Measurements from ENCODE around the gene TRPV3. TPM values are rescaled to one million over a fixed set of nuclear protein-coding genes. Genes with fewer than 3 reads are reported as not detected.
"Not testable (repeated sequence)": the region's sequence is repeated elsewhere in the genome, so short reads cannot be mapped to it uniquely, and the experiment has no call there.

TRPV3 gene
- total and polyA plus RNA-seq, 2 donors (not counting 1 experiment from before 2014, with no cell fraction given), result 1.6 to 18.2 TPM

DNA sequence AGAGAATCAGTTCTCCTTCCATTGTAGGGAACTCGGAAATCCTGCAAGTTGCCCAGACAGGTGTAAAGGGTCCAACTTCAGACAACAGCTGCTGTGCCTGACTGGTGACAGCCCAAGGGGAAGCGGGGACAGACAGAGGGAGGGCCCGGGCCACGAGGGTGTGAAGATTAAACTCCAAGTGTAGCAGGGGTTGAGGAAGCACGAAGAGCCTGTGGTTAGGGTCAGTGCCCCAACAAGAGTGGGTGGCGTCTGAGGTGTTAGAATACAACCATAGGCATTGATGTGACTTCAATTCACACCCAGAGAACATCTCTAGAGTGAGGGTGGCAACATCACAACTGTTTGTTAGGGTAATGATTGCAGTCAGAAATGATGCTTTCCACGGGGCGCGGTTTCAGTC is 42.7 kb downstream of the TRPV3 start:
- Mint-ChIP-seq H3K4me1 (no peaks in the 10 kb centered on the region), H3K4me3 (no peak overlapping the region), H3K27me3 (no peaks in the 10 kb centered on the region), H3K9me3 (ENCODE audit: insufficient read depth) (no peaks in the 10 kb centered on the region), H3K27ac (no peak overlapping the region)
- intact Hi-C loops (cut with micrococcal nuclease), result no loop called here
- 72% methylated on average over 7 of the region's 9 CpGs for WGBS (ENCODE audit: insufficient coverage)
- Histone ChIP-seq H3K27me3 (replicated peaks in 1 of 4; ENCODE audit: control extremely low read depth in 1 of 4, control insufficient read depth in 3 of 4, insufficient read depth in 4 of 4, low read length in 3 of 4) (no peaks in the 10 kb centered on the region), H3K9me3 (ENCODE audit: control extremely low read depth in 1 of 3, control insufficient read depth in 2 of 3, insufficient read depth in 1 of 3, low read length in 2 of 3) (no peaks in the 10 kb centered on the region), H3K27ac (ENCODE audit: low read length in 2 of 2) (no peak overlapping the region), H4K20me1 (ENCODE audit: control insufficient read depth, insufficient read depth, low read length, poor library complexity, severe bottlenecking) (no peaks in the 10 kb centered on the region), H3K79me2 (ENCODE audit: control insufficient read depth, insufficient read depth, low read length) (no peaks in the 10 kb centered on the region), H3K4me2 (replicated peaks; ENCODE audit: low read depth, low read length, poor library complexity, severe bottlenecking) (no peak overlapping the region), H3K36me3 (replicated peaks in 1 of 2; ENCODE audit: control extremely low read depth in 1 of 2, control insufficient read depth in 1 of 2, extremely low read depth in 1 of 2, insufficient read depth in 2 of 2, low read length in 1 of 2) (no peaks in the 10 kb centered on the region), H3K9ac (ENCODE audit: low read length) (no peak overlapping the region), H2AFZ (ENCODE audit: insufficient read depth, low read depth, low read length, poor library complexity, severe bottlenecking) (no peak overlapping the region), H3K4me3 (ENCODE audit: control extremely low read depth in 1 of 5, extremely low read depth in 1 of 5, insufficient read depth in 1 of 5, low read depth in 2 of 5, low read length in 4 of 5) (no peak overlapping the region), H3K4me1 (ENCODE audit: control insufficient read depth in 2 of 2, insufficient read depth in 2 of 2, low read length in 2 of 2) (no peaks in the 10 kb centered on the region)
- POLR2A ChIA-PET, result no interaction called here
- CTCF ChIA-PET, result no interaction called here
- TF ChIP-seq, protein P1, sequence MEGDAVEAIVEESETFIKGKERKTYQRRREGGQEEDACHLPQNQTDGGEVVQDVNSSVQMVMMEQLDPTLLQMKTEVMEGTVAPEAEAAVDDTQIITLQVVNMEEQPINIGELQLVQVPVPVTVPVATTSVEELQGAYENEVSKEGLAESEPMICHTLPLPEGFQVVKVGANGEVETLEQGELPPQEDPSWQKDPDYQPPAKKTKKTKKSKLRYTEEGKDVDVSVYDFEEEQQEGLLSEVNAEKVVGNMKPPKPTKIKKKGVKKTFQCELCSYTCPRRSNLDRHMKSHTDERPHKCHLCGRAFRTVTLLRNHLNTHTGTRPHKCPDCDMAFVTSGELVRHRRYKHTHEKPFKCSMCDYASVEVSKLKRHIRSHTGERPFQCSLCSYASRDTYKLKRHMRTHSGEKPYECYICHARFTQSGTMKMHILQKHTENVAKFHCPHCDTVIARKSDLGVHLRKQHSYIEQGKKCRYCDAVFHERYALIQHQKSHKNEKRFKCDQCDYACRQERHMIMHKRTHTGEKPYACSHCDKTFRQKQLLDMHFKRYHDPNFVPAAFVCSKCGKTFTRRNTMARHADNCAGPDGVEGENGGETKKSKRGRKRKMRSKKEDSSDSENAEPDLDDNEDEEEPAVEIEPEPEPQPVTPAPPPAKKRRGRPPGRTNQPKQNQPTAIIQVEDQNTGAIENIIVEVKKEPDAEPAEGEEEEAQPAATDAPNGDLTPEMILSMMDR (IDR thresholded peaks at IDR 0.05), result no peak
- TF ChIP-seq EZH2 (IDR thresholded peaks at IDR 0.05; ENCODE audit: borderline replicate concordance, insufficient read depth, low read depth, low read length, poor library complexity, severe bottlenecking), result no peak
- ATAC-seq (ENCODE audit: low read depth) (no peak), DNase-seq (no peak)

DNA sequence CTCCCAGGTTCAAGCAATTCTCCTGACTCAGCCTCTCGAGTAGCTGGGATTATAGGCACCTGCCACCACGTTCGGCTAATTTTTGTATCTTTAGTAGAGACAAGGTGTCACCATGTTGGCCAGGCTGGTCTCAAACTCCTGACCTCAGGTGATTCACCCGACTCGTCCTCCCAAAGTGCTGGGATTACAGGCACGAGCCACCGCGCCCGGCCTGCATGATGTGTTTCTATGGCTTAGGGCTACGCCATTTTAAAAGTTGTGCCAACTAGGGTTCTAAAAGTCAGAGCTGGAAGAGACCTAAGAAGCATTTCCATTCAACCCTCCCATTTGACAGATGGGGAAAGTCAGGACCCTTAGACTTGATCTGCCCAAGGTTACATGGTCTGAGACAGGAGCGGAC is 43.4 kb downstream of the TRPV3 start:
- H3K4me2 ChIP-seq (replicated peaks; ENCODE audit: low read depth, low read length, poor library complexity, severe bottlenecking); H3K4me3 ChIP-seq (ENCODE audit: control extremely low read depth in 1 of 5, extremely low read depth in 1 of 5, insufficient read depth in 1 of 5, low read depth in 2 of 5, low read length in 4 of 5); POLR2A ChIA-PET; H3K4me1 ChIP-seq (ENCODE audit: control insufficient read depth in 2 of 2, insufficient read depth in 2 of 2, low read length in 2 of 2); DNase-seq; H3K9me3 Mint-ChIP-seq (ENCODE audit: insufficient read depth); H3K9ac ChIP-seq (ENCODE audit: low read length); H3K27me3 ChIP-seq (replicated peaks in 1 of 4; ENCODE audit: control extremely low read depth in 1 of 4, control insufficient read depth in 3 of 4, insufficient read depth in 4 of 4, low read length in 3 of 4); H3K27me3 Mint-ChIP-seq; H3K4me3 Mint-ChIP-seq; ATAC-seq (ENCODE audit: low read depth); H3K36me3 ChIP-seq (replicated peaks in 1 of 2; ENCODE audit: control extremely low read depth in 1 of 2, control insufficient read depth in 1 of 2, extremely low read depth in 1 of 2, insufficient read depth in 2 of 2, low read length in 1 of 2); H3K27ac ChIP-seq (ENCODE audit: low read length in 2 of 2); H2AFZ ChIP-seq (ENCODE audit: insufficient read depth, low read depth, low read length, poor library complexity, severe bottlenecking); H3K4me1 Mint-ChIP-seq; intact Hi-C loops (cut with micrococcal nuclease); H3K27ac Mint-ChIP-seq; H3K79me2 ChIP-seq (ENCODE audit: control insufficient read depth, insufficient read depth, low read length); H4K20me1 ChIP-seq (ENCODE audit: control insufficient read depth, insufficient read depth, low read length, poor library complexity, severe bottlenecking); CTCF ChIA-PET; H3K9me3 ChIP-seq (ENCODE audit: control extremely low read depth in 1 of 3, control insufficient read depth in 2 of 3, insufficient read depth in 1 of 3, low read length in 2 of 3): not testable (repeated sequence)
- 95% methylated on average over 10 of the region's 11 CpGs for WGBS (ENCODE audit: insufficient coverage)
